Right lobe of liver (tissue), 6 donors: ENCODE measurements around the gene ATG4C. TPM values are rescaled to one million over a fixed set of nuclear protein-coding genes. Genes with fewer than 3 reads are reported as not detected.

Source experiments
- ATAC-seq, 4 donors: fragments of 200-7000 bp; cut with Tn5 transposase; one replicate each; pipeline ENCODE4 v1.9.1; 2020; ENCODE audit warnings: mild to moderate bottlenecking in 4 of 4, moderate library complexity in 4 of 4
- DNase-seq, 3 donors: peaks; one replicate each; pipeline ENCODE4 v3.0.0-alpha.2; 2020
- H3K27ac ChIP-seq, 3 donors: fragments of 200-600 bp; one replicate each; pipeline ENCODE4 v1.8.0; 2022
- H3K27me3 ChIP-seq, 2 donors: fragments of 200-600 bp; one replicate each; pipeline ENCODE4 v1.8.0; 2022
- H3K36me3 ChIP-seq, 4 donors: fragments of 200-600 bp; sonication (generic) in 1 of 4; one replicate each; pipeline versions ENCODE4 v1.5.1 to v1.8.0; 2017 to 2022; ENCODE audit warnings: control low read depth in 1 of 4
- H3K4me1 ChIP-seq, 4 donors: fragments of 200-600 bp; sonication (generic) in 1 of 4; one replicate each; pipeline versions ENCODE4 v1.5.1 to v1.8.0; 2017 to 2022; ENCODE audit warnings: control low read depth in 1 of 4
- H3K4me3 ChIP-seq, 3 donors: fragments of 200-600 bp; one replicate each; pipeline ENCODE4 v1.8.0; 2022
- H3K9me3 ChIP-seq, 4 donors: fragments of 200-600 bp; sonication (generic) in 1 of 4; one replicate each; pipeline versions ENCODE4 v1.5.1 to v1.8.0; 2017 to 2022; ENCODE audit warnings: control low read depth in 1 of 4
- POLR2A ChIP-seq: fragments of 450-650 bp; IDR thresholded peaks from one replicate; pipeline ENCODE4 v1.6.1; 2017; ENCODE audit warnings: antibody characterized with exemption, mild to moderate bottlenecking
- WGBS: methylation state at CpG from one replicate; pipeline ENCODE4 v1.1.6; 2018; ENCODE audit warnings: low coverage, low lambda C conversion rate; ENCODE audit not compliant: insufficient coverage; ENCODE audit errors: missing lambda C conversion rate; 5-methylcytosine and 5-hydroxymethylcytosine counted together
- intact Hi-C, 2 donors: fragments of 100-400 bp; cut with DNase I; formaldehyde crosslinking; loops; one replicate each; pipeline versions ENCODE4 v1.11.2 to v1.14.1; 2022
- total RNA-seq, 6 experiments: library from RNA; depleted of rRNA in 2 of 6; stranded (reverse); fragments of >200 nt in 2 of 6; fragmentation: NEBNext Ultra II Directional in 3 of 6; extraction: Animal tissue kit (Norgen Biotek cat#: 25700) in 3 of 6; gene quantifications; one replicate each; pipeline versions ENCODE4 v1.1.0 to v1.2.4, GENCODE V29; 2016 to 2023
- TF ChIP-seq, protein P1 (sequence below), 4 donors: fragments of 200-600 bp in 3 of 4; fragments of 450-650 bp in 1 of 4; IDR thresholded peaks; one replicate each; pipeline versions ENCODE4 v1.5.1 to v1.8.0; 2016 to 2022; ENCODE audit warnings: antibody characterized with exemption in 4 of 4, mild to moderate bottlenecking in 2 of 4
- donor health status: DM: no; HTN: yes; CAD: no.
- donor health status: DM: no; HTN: no; CAD: no.
- donor health status: DM: no; HTN: no; CAD: no.
- donor health status: DM: no; HTN: yes; CAD: no.
- donor health status: DM: no; HTN: yes; CAD: no.

The ATG4C gene
- total RNA-seq, 6 experiments from 2014 or later = 3.8 to 10.1 (median 6.3) TPM

DNA sequence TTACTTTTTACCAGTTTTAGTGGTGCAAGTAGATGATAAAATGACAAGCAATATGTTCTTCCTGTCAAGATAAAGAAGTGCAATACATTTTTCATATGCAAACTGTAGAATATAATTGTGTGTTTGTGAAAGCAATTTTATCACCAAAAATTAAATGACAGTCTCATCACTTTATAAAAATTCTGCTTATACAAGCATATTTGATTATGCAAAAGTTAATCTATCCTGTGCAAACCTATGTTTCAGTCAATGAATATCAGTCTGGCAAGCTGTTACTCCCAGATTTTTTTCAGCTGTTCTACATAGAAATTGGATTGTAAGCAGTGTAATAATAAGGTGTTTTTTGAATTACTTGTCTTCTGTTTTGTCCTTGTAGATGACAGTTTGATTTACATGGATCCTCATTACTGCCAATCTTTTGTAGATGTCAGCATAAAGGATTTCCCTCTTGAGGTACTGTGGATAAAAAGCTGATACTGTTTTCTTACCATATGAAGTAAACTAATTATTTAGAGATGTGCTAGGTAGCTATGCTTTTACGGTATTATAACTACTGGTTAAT, 50.5 kb downstream of the ATG4C start:
- Histone ChIP-seq H3K27ac (no peak overlapping the region), H3K36me3 (peaks cover 0 to 2% (median 0%) of the 10 kb centered on the region in 4 donors), H3K4me1 (no peaks in the 10 kb centered on the region), H3K4me3 (no peak overlapping the region), H3K27me3 (no peaks in the 10 kb centered on the region), H3K9me3 (no peaks in the 10 kb centered on the region)
- DNase-seq = no peak
- ATAC-seq = no peak
- TF ChIP-seq, protein P1, sequence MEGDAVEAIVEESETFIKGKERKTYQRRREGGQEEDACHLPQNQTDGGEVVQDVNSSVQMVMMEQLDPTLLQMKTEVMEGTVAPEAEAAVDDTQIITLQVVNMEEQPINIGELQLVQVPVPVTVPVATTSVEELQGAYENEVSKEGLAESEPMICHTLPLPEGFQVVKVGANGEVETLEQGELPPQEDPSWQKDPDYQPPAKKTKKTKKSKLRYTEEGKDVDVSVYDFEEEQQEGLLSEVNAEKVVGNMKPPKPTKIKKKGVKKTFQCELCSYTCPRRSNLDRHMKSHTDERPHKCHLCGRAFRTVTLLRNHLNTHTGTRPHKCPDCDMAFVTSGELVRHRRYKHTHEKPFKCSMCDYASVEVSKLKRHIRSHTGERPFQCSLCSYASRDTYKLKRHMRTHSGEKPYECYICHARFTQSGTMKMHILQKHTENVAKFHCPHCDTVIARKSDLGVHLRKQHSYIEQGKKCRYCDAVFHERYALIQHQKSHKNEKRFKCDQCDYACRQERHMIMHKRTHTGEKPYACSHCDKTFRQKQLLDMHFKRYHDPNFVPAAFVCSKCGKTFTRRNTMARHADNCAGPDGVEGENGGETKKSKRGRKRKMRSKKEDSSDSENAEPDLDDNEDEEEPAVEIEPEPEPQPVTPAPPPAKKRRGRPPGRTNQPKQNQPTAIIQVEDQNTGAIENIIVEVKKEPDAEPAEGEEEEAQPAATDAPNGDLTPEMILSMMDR (IDR thresholded peaks at IDR 0.05) = no peak
- TF ChIP-seq POLR2A = no peak
- WGBS = 100% methylated on average over 1 of the region's 1 CpG
- intact Hi-C loops = no loop called here

DNA sequence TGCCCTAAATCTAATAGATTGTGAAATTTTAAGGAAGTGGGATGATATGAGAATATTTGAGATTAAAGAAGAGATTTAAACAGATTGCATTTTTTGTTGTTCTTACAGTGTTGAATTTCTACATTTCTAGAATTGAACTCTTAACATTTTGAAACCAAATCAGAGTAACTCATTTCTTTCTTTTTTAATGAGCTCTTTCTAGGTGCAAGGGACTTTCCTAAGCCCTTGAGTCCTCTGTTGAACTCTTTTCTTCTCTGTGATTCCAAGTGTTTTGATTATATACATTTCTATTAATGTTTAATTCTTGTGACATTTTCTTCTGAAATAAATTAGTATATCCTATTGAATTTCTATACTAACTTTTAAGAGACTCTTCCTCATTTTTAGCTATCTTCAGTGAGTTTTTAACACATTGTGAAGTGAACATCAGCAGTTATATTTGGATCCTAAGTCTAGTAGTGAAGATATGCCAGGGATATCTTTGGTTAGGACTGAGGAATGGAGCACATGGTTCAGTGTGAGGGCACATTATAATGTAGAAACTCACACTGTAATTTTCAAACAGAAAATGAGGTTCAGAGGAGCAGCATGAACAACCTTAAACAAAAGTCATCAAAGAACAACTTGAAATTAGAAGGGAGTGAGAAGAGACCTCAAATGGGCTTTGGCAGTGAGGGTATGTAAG, 53.1 kb downstream of the ATG4C start:
- Histone ChIP-seq H3K9me3 (no peaks in the 10 kb centered on the region), H3K4me1 (no peaks in the 10 kb centered on the region), H3K36me3 (peaks cover 0 to 2% (median 0%) of the 10 kb centered on the region in 4 donors), H3K27ac (no peak overlapping the region), H3K4me3 (no peak overlapping the region), H3K27me3 (no peaks in the 10 kb centered on the region)
- no peak for DNase-seq
- intact Hi-C loops = no loop called here
- TF ChIP-seq, protein P1 (IDR thresholded peaks at IDR 0.05) = no peak
- ATAC-seq = no peak

DNA sequence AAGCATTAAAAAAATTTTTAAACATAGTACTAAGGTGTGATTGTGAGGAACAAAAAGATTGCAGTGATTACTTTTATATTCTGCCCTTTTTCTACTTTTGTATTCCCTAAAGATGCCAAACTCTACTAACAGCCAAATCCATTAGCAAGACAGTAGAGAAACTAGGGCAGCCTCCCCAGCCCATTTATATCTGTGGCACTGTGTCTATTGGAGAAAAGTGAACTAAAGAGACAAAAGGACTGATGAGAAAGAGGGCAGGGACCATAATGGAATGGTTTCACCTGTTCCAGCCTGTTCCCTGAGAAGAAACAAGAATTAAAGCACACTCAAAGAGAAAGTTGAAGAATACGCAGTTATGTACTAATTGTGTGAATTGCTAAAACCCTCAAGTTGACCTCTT, 56.6 kb downstream of the ATG4C start:
- Histone ChIP-seq H3K9me3 (no peaks in the 10 kb centered on the region), H3K36me3 (no peaks in the 10 kb centered on the region), H3K4me3 (no peak overlapping the region), H3K4me1 (no peaks in the 10 kb centered on the region), H3K27ac (no peak overlapping the region), H3K27me3 (no peaks in the 10 kb centered on the region)
- WGBS = 60% methylated on average over 1 of the region's 1 CpG
- intact Hi-C loops = no loop called here
- no peak for DNase-seq
- no peak for ATAC-seq
- TF ChIP-seq, protein P1 (IDR thresholded peaks at IDR 0.05) = no peak
- no peak for TF ChIP-seq POLR2A

DNA sequence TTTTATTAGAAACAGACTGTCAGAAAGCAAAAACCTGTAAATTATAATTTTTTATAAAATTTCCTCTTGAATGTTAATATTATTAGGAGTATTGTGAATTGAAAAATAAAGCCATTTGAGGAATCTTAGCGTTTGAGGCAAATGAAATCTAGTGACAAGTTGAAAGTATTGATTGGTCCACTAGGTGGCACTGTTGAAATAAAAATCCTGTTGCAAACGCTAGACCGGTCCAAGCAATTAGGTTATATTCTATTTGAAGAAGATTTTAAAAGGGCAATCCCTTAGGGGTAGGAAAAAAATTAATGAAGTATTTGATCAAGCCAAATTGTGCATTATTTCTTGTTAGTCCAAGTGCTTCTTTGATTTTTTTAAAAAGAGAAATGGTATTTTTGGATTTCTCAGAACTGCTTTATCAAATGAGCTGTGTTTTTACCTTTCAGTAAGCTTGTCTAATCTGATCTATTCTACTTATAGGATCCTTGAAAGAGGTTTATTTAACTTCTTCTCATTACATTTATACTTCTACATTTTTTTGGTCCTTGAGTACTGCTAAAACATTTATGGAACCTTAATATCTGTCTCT, 57.7 kb downstream of the ATG4C start:
- Histone ChIP-seq H3K36me3 (no peaks in the 10 kb centered on the region), H3K4me1 (no peaks in the 10 kb centered on the region), H3K27me3 (no peaks in the 10 kb centered on the region), H3K27ac (no peak overlapping the region), H3K4me3 (no peak overlapping the region), H3K9me3 (no peaks in the 10 kb centered on the region)
- no peak for DNase-seq
- TF ChIP-seq, protein P1 (IDR thresholded peaks at IDR 0.05) = peak; percentile 61 to 75 (median 70)
- no peak for TF ChIP-seq POLR2A
- 2% methylated on average over 3 of the region's 3 CpGs for WGBS
- peak; percentile 71 to 88 (median 81) for ATAC-seq
- intact Hi-C loops = no loop called here
